ENCODE data around the gene RPF1.

The RPF1 gene

GRCh38 chr1:84480650-84481049 is 1.6 kb downstream of the RPF1 start:
- DNase-seq (ENCODE audit: low spot score), result no peak
- H2BK5ac ChIP-seq (ENCODE audit: low read length), result no peak overlapping the region
- H2BK120ac ChIP-seq (ENCODE audit: low read depth, low read length), result no peak overlapping the region
- peaks cover 0 to 4% of the 10 kb centered on the region in 2 donors for H3K4me1 ChIP-seq (ENCODE audit: control insufficient read depth in 2 of 2, insufficient read depth in 1 of 2, low read depth in 1 of 2, low read length in 2 of 2)
- H2AFZ ChIP-seq (ENCODE audit: low read length), result no peak overlapping the region
- no peak overlapping the region for H4K8ac ChIP-seq (ENCODE audit: low read depth, low read length)
- H3K4me2 ChIP-seq (ENCODE audit: insufficient read depth, low read length, poor library complexity, severe bottlenecking), result no peak overlapping the region
- no peak overlapping the region for H3K18ac ChIP-seq (ENCODE audit: low read length)
- no peak overlapping the region for H3K14ac ChIP-seq (ENCODE audit: low read length)
- no peak overlapping the region for H4K91ac ChIP-seq (ENCODE audit: low read depth, low read length, poor library complexity)
- no peak overlapping the region for H2BK15ac ChIP-seq (ENCODE audit: low read length)
- no peak overlapping the region for H3K23ac ChIP-seq (ENCODE audit: low read depth, low read length, poor library complexity)
- peaks cover 0 to 47% of the 10 kb centered on the region in 2 donors for H3K36me3 ChIP-seq (replicated peaks in 1 of 2; ENCODE audit: control insufficient read depth in 2 of 2, insufficient read depth in 2 of 2, low read length in 2 of 2)
- H3K4ac ChIP-seq (ENCODE audit: low read length), result no peak overlapping the region
- H3K9me3 ChIP-seq (replicated peaks in 1 of 2; ENCODE audit: control insufficient read depth in 2 of 2, insufficient read depth in 1 of 2, low read depth in 1 of 2, low read length in 2 of 2), result peaks cover 2 to 15% of the 10 kb centered on the region in 2 donors
- no peak overlapping the region for H2AK5ac ChIP-seq (ENCODE audit: low read depth, low read length)
- no peaks in the 10 kb centered on the region for H3K79me1 ChIP-seq (ENCODE audit: low read depth, low read length)
- H2BK12ac ChIP-seq (ENCODE audit: low read length), result no peak overlapping the region
- peak overlapping the region in 1 of 2 donors; percentile 59 for H3K4me3 ChIP-seq (ENCODE audit: low read length in 2 of 2)
- no peak overlapping the region for H3K27ac ChIP-seq (replicated peaks; ENCODE audit: low read length)
- no peak overlapping the region for H3K9ac ChIP-seq (ENCODE audit: low read depth, low read length, poor library complexity)
- WGBS, 2 donors (ENCODE audit: extremely low coverage in 2 of 2, insufficient read length in 2 of 2, insufficient replicate concordance in 1 of 2), result no CpG with 5 or more reads among the region's 4 CpGs
- H3K27me3 ChIP-seq (ENCODE audit: control insufficient read depth in 3 of 3, insufficient read depth in 3 of 3, low read depth in 1 of 3, low read length in 3 of 3), result peaks cover 0 to 8% (median 3%) of the 10 kb centered on the region in 3 experiments

- peaks cover 0 to 4% of the 10 kb centered on the region in 2 donors for H3K4me1 ChIP-seq (ENCODE audit: control insufficient read depth in 2 of 2, insufficient read depth in 1 of 2, low read depth in 1 of 2, low read length in 2 of 2)
- H3K4me2 ChIP-seq (ENCODE audit: insufficient read depth, low read length, poor library complexity, severe bottlenecking), result no peak overlapping the region
- H3K4me3 ChIP-seq (ENCODE audit: low read length in 2 of 2), result no peak overlapping the region
- no peak overlapping the region for H2BK120ac ChIP-seq (ENCODE audit: low read depth, low read length)
- H3K14ac ChIP-seq (ENCODE audit: low read length), result no peak overlapping the region
- H3K18ac ChIP-seq (ENCODE audit: low read length), result no peak overlapping the region
- no CpG with 5 or more reads among the region's 2 CpGs for WGBS, 2 donors (ENCODE audit: extremely low coverage in 2 of 2, insufficient read length in 2 of 2, insufficient replicate concordance in 1 of 2)
- H2BK12ac ChIP-seq (ENCODE audit: low read length), result no peak overlapping the region
- no peaks in the 10 kb centered on the region for H3K79me1 ChIP-seq (ENCODE audit: low read depth, low read length)
- H4K8ac ChIP-seq (ENCODE audit: low read depth, low read length), result no peak overlapping the region
- H2AFZ ChIP-seq (ENCODE audit: low read length), result no peak overlapping the region
- no peak for DNase-seq (ENCODE audit: low spot score)
- H3K27me3 ChIP-seq (ENCODE audit: control insufficient read depth in 3 of 3, insufficient read depth in 3 of 3, low read depth in 1 of 3, low read length in 3 of 3), result peaks cover 0 to 6% (median 3%) of the 10 kb centered on the region in 3 experiments
- H3K4ac ChIP-seq (ENCODE audit: low read length), result no peak overlapping the region
- H3K27ac ChIP-seq (replicated peaks; ENCODE audit: low read length), result no peak overlapping the region
- no peak overlapping the region for H3K9ac ChIP-seq (ENCODE audit: low read depth, low read length, poor library complexity)
- no peak overlapping the region for H4K91ac ChIP-seq (ENCODE audit: low read depth, low read length, poor library complexity)
- no peak overlapping the region for H2BK5ac ChIP-seq (ENCODE audit: low read length)
- peaks cover 0 to 53% of the 10 kb centered on the region in 2 donors for H3K36me3 ChIP-seq (replicated peaks in 1 of 2; ENCODE audit: control insufficient read depth in 2 of 2, insufficient read depth in 2 of 2, low read length in 2 of 2)
- no peak overlapping the region for H2AK5ac ChIP-seq (ENCODE audit: low read depth, low read length)
- no peak overlapping the region for H3K23ac ChIP-seq (ENCODE audit: low read depth, low read length, poor library complexity)
- H3K9me3 ChIP-seq (replicated peaks in 1 of 2; ENCODE audit: control insufficient read depth in 2 of 2, insufficient read depth in 1 of 2, low read depth in 1 of 2, low read length in 2 of 2), result peaks cover 2 to 20% of the 10 kb centered on the region in 2 donors
- no peak overlapping the region for H2BK15ac ChIP-seq (ENCODE audit: low read length)
Measured at GRCh38 chr1:84481317-84481716, 2.3 kb downstream of the RPF1 start.

GRCh38 chr1:84488107-84488506 is 9.0 kb downstream of the RPF1 start:
- Histone ChIP-seq H3K27me3 (ENCODE audit: control insufficient read depth in 3 of 3, insufficient read depth in 3 of 3, low read depth in 1 of 3, low read length in 3 of 3) (no peaks in the 10 kb centered on the region), H2AFZ (ENCODE audit: low read length) (no peak overlapping the region), H2BK120ac (ENCODE audit: low read depth, low read length) (no peak overlapping the region), H2BK12ac (ENCODE audit: low read length) (no peak overlapping the region), H2BK5ac (ENCODE audit: low read length) (no peak overlapping the region), H3K4ac (ENCODE audit: low read length) (no peak overlapping the region), H2AK5ac (ENCODE audit: low read depth, low read length) (no peak overlapping the region), H3K4me1 (ENCODE audit: control insufficient read depth in 2 of 2, insufficient read depth in 1 of 2, low read depth in 1 of 2, low read length in 2 of 2) (no peaks in the 10 kb centered on the region), H3K18ac (ENCODE audit: low read length) (no peak overlapping the region), H4K8ac (ENCODE audit: low read depth, low read length) (no peak overlapping the region), H3K36me3 (replicated peaks in 1 of 2; ENCODE audit: control insufficient read depth in 2 of 2, insufficient read depth in 2 of 2, low read length in 2 of 2) (peaks cover 7 to 84% of the 10 kb centered on the region in 2 donors), H3K14ac (ENCODE audit: low read length) (no peak overlapping the region), H3K4me2 (ENCODE audit: insufficient read depth, low read length, poor library complexity, severe bottlenecking) (no peak overlapping the region), H4K91ac (ENCODE audit: low read depth, low read length, poor library complexity) (no peak overlapping the region), H3K9ac (ENCODE audit: low read depth, low read length, poor library complexity) (no peak overlapping the region), H3K23ac (ENCODE audit: low read depth, low read length, poor library complexity) (no peak overlapping the region), H3K27ac (replicated peaks; ENCODE audit: low read length) (no peak overlapping the region), H2BK15ac (ENCODE audit: low read length) (no peak overlapping the region), H3K79me1 (ENCODE audit: low read depth, low read length) (peaks cover 1% of the 10 kb centered on the region), H3K9me3 (replicated peaks in 1 of 2; ENCODE audit: control insufficient read depth in 2 of 2, insufficient read depth in 1 of 2, low read depth in 1 of 2, low read length in 2 of 2) (peaks cover 0 to 7% of the 10 kb centered on the region in 2 donors), H3K4me3 (ENCODE audit: low read length in 2 of 2) (no peak overlapping the region)
- no CpG with 5 or more reads among the region's 3 CpGs for WGBS, 2 donors (ENCODE audit: extremely low coverage in 2 of 2, insufficient read length in 2 of 2, insufficient replicate concordance in 1 of 2)
- DNase-seq (ENCODE audit: low spot score), result no peak

GRCh38 chr1:84489766-84490165 is 10.7 kb downstream of the RPF1 start:
- Histone ChIP-seq H2BK12ac (ENCODE audit: low read length) (no peak overlapping the region), H3K27me3 (ENCODE audit: control insufficient read depth in 3 of 3, insufficient read depth in 3 of 3, low read depth in 1 of 3, low read length in 3 of 3) (no peaks in the 10 kb centered on the region)
- DNase-seq (ENCODE audit: low spot score), result no peak

More at GRCh38 chr1:84489766-84490165, 10.7 kb downstream of the RPF1 start:
- H3K36me3 ChIP-seq (replicated peaks in 1 of 2; ENCODE audit: control insufficient read depth in 2 of 2, insufficient read depth in 2 of 2, low read length in 2 of 2), result peaks cover 7 to 85% of the 10 kb centered on the region in 2 donors
- no peak overlapping the region for H3K9ac ChIP-seq (ENCODE audit: low read depth, low read length, poor library complexity)
- no peak overlapping the region for H2AK5ac ChIP-seq (ENCODE audit: low read depth, low read length)
- no peak overlapping the region for H2BK5ac ChIP-seq (ENCODE audit: low read length)
- no peak overlapping the region for H2BK15ac ChIP-seq (ENCODE audit: low read length)
- no peak overlapping the region for H3K4ac ChIP-seq (ENCODE audit: low read length)
- no peak overlapping the region for H3K14ac ChIP-seq (ENCODE audit: low read length)
- WGBS, 2 donors (ENCODE audit: extremely low coverage in 2 of 2, insufficient read length in 2 of 2, insufficient replicate concordance in 1 of 2), result no CpG with 5 or more reads among the region's 2 CpGs
- H3K4me1 ChIP-seq (ENCODE audit: control insufficient read depth in 2 of 2, insufficient read depth in 1 of 2, low read depth in 1 of 2, low read length in 2 of 2), result no peaks in the 10 kb centered on the region
- H3K18ac ChIP-seq (ENCODE audit: low read length), result no peak overlapping the region
- no peak overlapping the region for H3K23ac ChIP-seq (ENCODE audit: low read depth, low read length, poor library complexity)
- H4K8ac ChIP-seq (ENCODE audit: low read depth, low read length), result no peak overlapping the region
- peaks cover 0 to 7% of the 10 kb centered on the region in 2 donors for H3K9me3 ChIP-seq (replicated peaks in 1 of 2; ENCODE audit: control insufficient read depth in 2 of 2, insufficient read depth in 1 of 2, low read depth in 1 of 2, low read length in 2 of 2)
- H3K4me3 ChIP-seq (ENCODE audit: low read length in 2 of 2), result no peak overlapping the region
- peaks cover 1% of the 10 kb centered on the region for H3K79me1 ChIP-seq (ENCODE audit: low read depth, low read length)
- H3K4me2 ChIP-seq (ENCODE audit: insufficient read depth, low read length, poor library complexity, severe bottlenecking), result no peak overlapping the region
- H3K27ac ChIP-seq (replicated peaks; ENCODE audit: low read length), result no peak overlapping the region
- no peak overlapping the region for H4K91ac ChIP-seq (ENCODE audit: low read depth, low read length, poor library complexity)
- H2BK120ac ChIP-seq (ENCODE audit: low read depth, low read length), result no peak overlapping the region
- H2AFZ ChIP-seq (ENCODE audit: low read length), result no peak overlapping the region

Data from neuronal stem cell (in vitro differentiated cells).